HG03575 (cell line): ENCODE results near the gene OR5D14.

Experiments
- ATAC-seq: cut with Tn5 transposase; IDR thresholded peaks from one replicate; pipeline ENCODE4 v1.9.1; 2021; ENCODE audit not compliant: unreplicated experiment, insufficient number of reproducible peaks, low FRiP score; ENCODE audit errors: extremely low read depth

OR5D14 gene

GRCh38 chr11:55795256-55795655 is at the start of gene OR5D14:
TSS of gene OR5D14 (plus strand) at chr11:55795556. CDS start at chr11:55795556, 0 bp downstream.
- no peak for ATAC-seq

GRCh38 chr11:55773138-55773537 is 22.2 kb upstream of the OR5D14 start, which contains the start of gene OR5D13:
TSS of gene OR5D13 (plus strand) at chr11:55773438. CDS start at chr11:55773438, 0 bp downstream.
- ATAC-seq: no peak

GRCh38 chr11:55791606-55792005 is 3.8 kb upstream of the OR5D14 start:
- ATAC-seq: no peak

- ATAC-seq: no peak
Measured at GRCh38 chr11:55793321-55793720, 2.0 kb upstream of the OR5D14 start.

GRCh38 chr11:55806248-55806647 is 10.9 kb downstream of the OR5D14 start:
- no peak for ATAC-seq

- no peak for ATAC-seq
Measured at GRCh38 chr11:55811067-55811466, 15.7 kb downstream of the OR5D14 start, which contains the start of gene OR5L1. TSS of gene OR5L1 (plus strand) at chr11:55811367. CDS start at chr11:55811467, 100 bp downstream.

- ATAC-seq: no peak
Measured at GRCh38 chr11:55819330-55819729, 24.0 kb downstream of the OR5D14 start, which contains the start of gene OR5D18. TSS of gene OR5D18 (plus strand) at chr11:55819630. CDS start at chr11:55819630, 0 bp downstream.

- ATAC-seq: no peak
Measured at GRCh38 chr11:55826919-55827318, 31.6 kb downstream of the OR5D14 start, which contains the start of gene OR5L2. TSS of gene OR5L2 (plus strand) at chr11:55827219. CDS start at chr11:55827219, 0 bp downstream.

GRCh38 chr11:55838452-55838851 is 43.1 kb downstream of the OR5D14 start, which contains the start of gene OR5D16:
TSS of gene OR5D16 (plus strand) at chr11:55838752. CDS start at chr11:55838752, 0 bp downstream.
- ATAC-seq: no peak
